C4-2B (cell line): ENCODE data around the gene DUS2.
"Not testable (repeated sequence)": the region's sequence is repeated elsewhere in the genome, so short reads cannot be mapped to it uniquely, and the experiment has no call there.

ENCODE experiments used
- H3K27ac ChIP-seq: fragments of 450-650 bp; 2 replicates; pipeline ENCODE4 v1.5.1; 2017
- CTCF ChIP-seq: fragments of 450-650 bp; conservative IDR thresholded peaks from 2 replicates; pipeline ENCODE4 v1.5.1; 2017; ENCODE audit warnings: mild to moderate bottlenecking
- ZFX ChIP-seq: fragments of 450-650 bp; IDR thresholded peaks from 2 replicates; pipeline ENCODE4 v1.6.1; 2017

DUS2 gene

GRCh38 chr16:68093816-68094613 lies 70.9 kb downstream of the DUS2 start:
- TF ChIP-seq ZFX (no peak), CTCF (no peak; the same call in 1 of the 2 replicates)
- no peak overlapping the region for H3K27ac ChIP-seq

GRCh38 chr16:68094614-68094934 lies 71.5 kb downstream of the DUS2 start:
- no peak overlapping the region for H3K27ac ChIP-seq
- no peak for TF ChIP-seq CTCF
- TF ChIP-seq ZFX, result no peak

- TF ChIP-seq ZFX, result no peak
- TF ChIP-seq CTCF, result no peak
- H3K27ac ChIP-seq, result no peak overlapping the region
Observed at GRCh38 chr16:68096491-68096890, 73.4 kb downstream of the DUS2 start.

GRCh38 chr16:68097088-68097487 lies 74.0 kb downstream of the DUS2 start:
- TF ChIP-seq ZFX, result no peak
- TF ChIP-seq CTCF, result no peak
- no peak overlapping the region for H3K27ac ChIP-seq

- TF ChIP-seq ZFX, result no peak
- TF ChIP-seq CTCF, result no peak
- H3K27ac ChIP-seq, result no peak overlapping the region
Observed at GRCh38 chr16:68097895-68098294, 74.8 kb downstream of the DUS2 start.

GRCh38 chr16:68100488-68100887 lies 77.4 kb downstream of the DUS2 start:
- no peak for TF ChIP-seq ZFX
- TF ChIP-seq CTCF, result no peak

GRCh38 chr16:68105611-68106010 lies 82.5 kb downstream of the DUS2 start:
- TF ChIP-seq CTCF (no peak), ZFX (no peak)
- no peak overlapping the region for H3K27ac ChIP-seq

More at GRCh38 chr16:68100488-68100887, 77.4 kb downstream of the DUS2 start:
- H3K27ac ChIP-seq, result no peak overlapping the region

- H3K27ac ChIP-seq, result not testable (repeated sequence)
Observed at GRCh38 chr16:68107230-68107928, 84.3 kb downstream of the DUS2 start.

GRCh38 chr16:68109156-68109555 lies 86.1 kb downstream of the DUS2 start:
- not testable (repeated sequence) for H3K27ac ChIP-seq

GRCh38 chr16:68110611-68111010 lies 87.5 kb downstream of the DUS2 start:
- H3K27ac ChIP-seq, result not testable (repeated sequence)
